Hepatocyte (in vitro differentiated cells): Measurements from ENCODE around the gene SRD5A3.

Experiments
- CTCF ChIP-seq: fragments of 200-600 bp; sonication (generic); IDR thresholded peaks from 2 replicates; pipeline ENCODE4 v1.5.1; 2016; ENCODE audit warnings: antibody characterized with exemption, mild to moderate bottlenecking; ENCODE audit not compliant: poor library complexity
- EZH2 ChIP-seq: fragments of 200-600 bp; sonication (generic); IDR thresholded peaks from 2 replicates; pipeline ENCODE4 v1.6.1; 2016; ENCODE audit warnings: antibody characterized with exemption, mild to moderate bottlenecking, borderline replicate concordance

- TF ChIP-seq CTCF (no peak), EZH2 (no peak)
Observed at GRCh38 chr4:55381502-55381901, 35.5 kb downstream of the SRD5A3 start.
